AG09319 (cell line): ENCODE results near the gene ZNF723.
"Not testable (repeated sequence)": the region's sequence is repeated elsewhere in the genome, so short reads cannot be mapped to it uniquely, and the experiment has no call there.

Experiments used
- DNase-seq: peaks from one replicate; pipeline ENCODE4 v3.0.0-alpha.2; 2010; ENCODE audit warnings: low read depth; ENCODE audit errors: extremely low read depth
- TF ChIP-seq, protein P1 (sequence below): IDR thresholded peaks from 2 replicates; pipeline ENCODE4 v1.5.1; 2011; ENCODE audit warnings: low read depth, mild to moderate bottlenecking, inconsistent platforms, low read length, moderate library complexity

The ZNF723 gene

DNA sequence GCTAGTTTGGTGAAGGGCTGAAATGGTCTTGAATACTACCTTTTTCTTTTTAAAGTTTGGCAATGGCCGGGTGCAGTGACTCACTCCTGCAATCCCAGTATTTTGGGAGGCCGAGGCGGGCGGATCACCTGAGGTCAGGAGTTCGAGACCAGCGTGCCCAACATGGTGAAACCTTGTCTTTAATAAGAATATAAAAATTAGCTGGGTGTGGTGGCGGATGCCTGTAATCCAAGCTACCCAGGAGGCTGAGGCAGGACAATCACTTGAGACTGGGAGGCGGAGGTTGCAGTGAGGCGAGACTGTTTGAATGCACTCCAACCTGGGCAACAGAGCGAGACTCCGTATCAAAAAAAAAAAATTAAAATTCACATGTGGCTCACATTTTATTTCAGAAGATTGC lies 880 bp upstream of the ZNF723 start:
- TF ChIP-seq, protein P1, sequence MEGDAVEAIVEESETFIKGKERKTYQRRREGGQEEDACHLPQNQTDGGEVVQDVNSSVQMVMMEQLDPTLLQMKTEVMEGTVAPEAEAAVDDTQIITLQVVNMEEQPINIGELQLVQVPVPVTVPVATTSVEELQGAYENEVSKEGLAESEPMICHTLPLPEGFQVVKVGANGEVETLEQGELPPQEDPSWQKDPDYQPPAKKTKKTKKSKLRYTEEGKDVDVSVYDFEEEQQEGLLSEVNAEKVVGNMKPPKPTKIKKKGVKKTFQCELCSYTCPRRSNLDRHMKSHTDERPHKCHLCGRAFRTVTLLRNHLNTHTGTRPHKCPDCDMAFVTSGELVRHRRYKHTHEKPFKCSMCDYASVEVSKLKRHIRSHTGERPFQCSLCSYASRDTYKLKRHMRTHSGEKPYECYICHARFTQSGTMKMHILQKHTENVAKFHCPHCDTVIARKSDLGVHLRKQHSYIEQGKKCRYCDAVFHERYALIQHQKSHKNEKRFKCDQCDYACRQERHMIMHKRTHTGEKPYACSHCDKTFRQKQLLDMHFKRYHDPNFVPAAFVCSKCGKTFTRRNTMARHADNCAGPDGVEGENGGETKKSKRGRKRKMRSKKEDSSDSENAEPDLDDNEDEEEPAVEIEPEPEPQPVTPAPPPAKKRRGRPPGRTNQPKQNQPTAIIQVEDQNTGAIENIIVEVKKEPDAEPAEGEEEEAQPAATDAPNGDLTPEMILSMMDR, result no peak
- no peak for DNase-seq

GRCh38 chr19:22857713-22858320 lies 25.7 kb downstream of the ZNF723 start:
- not testable (repeated sequence) for DNase-seq

DNA sequence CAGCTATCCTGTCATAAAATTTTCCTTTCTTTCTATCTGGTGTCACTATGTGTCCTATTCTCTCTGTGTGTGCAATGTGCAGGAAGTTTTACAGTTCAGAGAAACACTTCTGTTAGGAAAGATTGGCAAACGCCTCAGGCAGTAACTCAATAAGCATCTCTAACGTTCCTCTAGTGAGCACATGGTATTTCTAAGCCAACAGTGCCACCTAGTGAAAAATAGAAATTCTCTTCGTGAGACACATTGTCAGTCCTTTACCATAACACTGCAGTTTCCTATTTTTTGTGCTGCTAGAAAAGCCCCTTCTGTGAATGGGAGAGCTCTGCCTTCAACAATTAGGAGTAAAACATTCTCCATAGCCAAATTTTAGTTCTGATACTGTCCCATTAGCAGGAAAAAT lies 50.7 kb downstream of the ZNF723 start:
- TF ChIP-seq, protein P1, result no peak
- DNase-seq, result no peak

- TF ChIP-seq, protein P1, result no peak
- no peak for DNase-seq
These were observed 61.8 kb downstream of the ZNF723 start for GRCh38 chr19:22893855-22894270.

GRCh38 chr19:22901431-22902130 lies 69.5 kb downstream of the ZNF723 start:
- no peak for DNase-seq
- TF ChIP-seq, protein P1, result no peak
